Kidney (tissue), 14 donors: ENCODE results near the gene RAD9A. TPM values are rescaled to one million over a fixed set of nuclear protein-coding genes. Genes with fewer than 3 reads are reported as not detected.

Experiments used
- DNase-seq, 5 donors: peaks; one replicate each; pipeline ENCODE4 v3.0.0-alpha.2; 2013 to 2020
- FAIRE-seq: peaks from 2 replicates; lab custom pipeline; 2012; peaks lifted over from hg19 to GRCh38; lab: Jason Lieb, UNC
- H3K27ac ChIP-seq, 2 donors: one replicate each; pipeline ENCODE4 v1.7.0; 2013; ENCODE audit warnings: low read depth in 2 of 2, low read length in 2 of 2, inconsistent platforms in 1 of 2
- H3K27me3 ChIP-seq: one replicate; pipeline ENCODE4 v1.7.1; 2013; ENCODE audit warnings: low read length, inconsistent platforms; ENCODE audit not compliant: control insufficient read depth, insufficient read depth
- H3K36me3 ChIP-seq, 3 donors: one replicate each; pipeline versions ENCODE4 v1.7.0 to v1.7.1; 2013; ENCODE audit warnings: low read length in 3 of 3, control low read depth in 1 of 3, inconsistent platforms in 1 of 3; ENCODE audit not compliant: insufficient read depth in 3 of 3, control insufficient read depth in 2 of 3
- H3K4me1 ChIP-seq, 3 donors: one replicate each; pipeline versions ENCODE4 v1.7.0 to v1.7.1; 2013; ENCODE audit warnings: low read length in 3 of 3, inconsistent platforms in 1 of 3, low read depth in 1 of 3; ENCODE audit not compliant: control insufficient read depth in 2 of 3, insufficient read depth in 2 of 3
- H3K4me3 ChIP-seq, 3 donors: one replicate each; pipeline versions ENCODE4 v1.7.0 to v1.8.1; 2013; ENCODE audit warnings: low read length in 3 of 3, control low read depth in 1 of 3, inconsistent platforms in 1 of 3
- H3K9ac ChIP-seq, 3 donors: one replicate each; pipeline versions ENCODE4 v1.7.0 to v1.7.1; 2013; ENCODE audit warnings: low read length in 3 of 3, control low read depth in 1 of 3, inconsistent platforms in 1 of 3
- H3K9me3 ChIP-seq, 3 donors: one replicate each; pipeline versions ENCODE4 v1.7.0 to v1.7.1; 2013; ENCODE audit warnings: low read length in 3 of 3, control low read depth in 1 of 3, inconsistent platforms in 1 of 3; ENCODE audit not compliant: control insufficient read depth in 2 of 3, insufficient read depth in 1 of 3
- CTCF ChIP-seq: IDR thresholded peaks from 3 replicates; pipeline ENCODE4 v1.5.1; 2012; ENCODE audit warnings: mild to moderate bottlenecking, moderate library complexity, borderline replicate concordance; ENCODE audit not compliant: insufficient read depth; ENCODE audit errors: extremely low read depth
- intact Hi-C: fragments of 100-400 bp; cut with DNase I; formaldehyde crosslinking; loops from one replicate; pipeline ENCODE4 v1.11.1; 2022
- polyA plus RNA-seq: library from polyadenylated mRNA; stranded (reverse); fragments of 350-450 nt; fragmentation: Illumina TruSeq; extraction: RNeasy Lipid Tissue Mini Kit (QIAGEN cat#74804); gene quantifications from one replicate; pipeline ENCODE4 v1.2.3, GENCODE V29; 2014; ENCODE audit warnings: low read depth, low replicate concordance; ENCODE audit not compliant: insufficient read depth
- total RNA-seq: library from RNA; stranded (reverse); fragmentation: NEBNext Ultra II Directional; extraction: Animal tissue kit (Norgen Biotek cat#: 25700); gene quantifications from one replicate; pipeline ENCODE4 v1.2.1, GENCODE V29; 2021
- donor health status: control.
- donor health status: control.
- donor health status: control.
- donor health status: control.
- donor health status: control.
- donor health status: DM: yes; HTN: yes; CAD: no.
- donor health status: Normal renal cell carcinoma (clear cell type).

Gene RAD9A
- total and polyA plus RNA-seq, 2 donors from 2014 or later = 16.4 to 17.8 TPM

- no peak overlapping the region for H3K9ac ChIP-seq
- H3K4me1 ChIP-seq = peaks cover 0 to 26% (median 11%) of the 10 kb centered on the region in 3 donors
- FAIRE-seq (no peak), DNase-seq (peak in 1 of 5 donors; percentile 38)
- no peak overlapping the region for H3K27ac ChIP-seq
- H3K4me3 ChIP-seq = no peak overlapping the region
- H3K9me3 ChIP-seq = no peaks in the 10 kb centered on the region
- no peaks in the 10 kb centered on the region for H3K27me3 ChIP-seq
- no peak for TF ChIP-seq CTCF
- no peaks in the 10 kb centered on the region for H3K36me3 ChIP-seq
- intact Hi-C loops = no loop called here
These were observed 24.9 kb downstream of the RAD9A start for GRCh38 chr11:67416416-67417335.

GRCh38 chr11:67417425-67417824 lies 25.6 kb downstream of the RAD9A start:
- H3K4me1 ChIP-seq = peaks cover 0 to 26% (median 11%) of the 10 kb centered on the region in 3 donors
- TF ChIP-seq CTCF = no peak
- no peaks in the 10 kb centered on the region for H3K9me3 ChIP-seq
- H3K4me3 ChIP-seq = no peak overlapping the region
- no peaks in the 10 kb centered on the region for H3K36me3 ChIP-seq
- H3K27ac ChIP-seq = no peak overlapping the region
- intact Hi-C loops = no loop called here
- no peak for FAIRE-seq
- no peak overlapping the region for H3K9ac ChIP-seq
- DNase-seq = no peak
- H3K27me3 ChIP-seq = no peaks in the 10 kb centered on the region

- FAIRE-seq (no peak), DNase-seq (peak in 1 of 5 donors; percentile 80)
- Histone ChIP-seq H3K27me3 (no peaks in the 10 kb centered on the region), H3K9me3 (no peaks in the 10 kb centered on the region), H3K4me1 (peaks cover 0 to 26% (median 11%) of the 10 kb centered on the region in 3 donors), H3K9ac (no peak overlapping the region), H3K4me3 (no peak overlapping the region), H3K27ac (no peak overlapping the region), H3K36me3 (no peaks in the 10 kb centered on the region)
- TF ChIP-seq CTCF = no peak
- intact Hi-C loops = no loop called here
These were observed 26.9 kb downstream of the RAD9A start for GRCh38 chr11:67418476-67419281.
